Mesenchymal stem cell (in vitro differentiated cells and primary cell): Measurements from ENCODE around the gene MANSC1. TPM values are rescaled to one million over a fixed set of nuclear protein-coding genes. Genes with fewer than 3 reads are reported as not detected.

Source experiments
- DNase-seq: peaks from one replicate; pipeline ENCODE4 v3.0.0-alpha.2; 2013
- H2AFZ ChIP-seq: one replicate; pipeline ENCODE4 v1.6.1; 2013; ENCODE audit warnings: low read depth, mild to moderate bottlenecking, control low read depth, inconsistent platforms, low read length, moderate library complexity
- H2AK5ac ChIP-seq: 2 replicates; pipeline ENCODE4 v1.6.1; 2013; ENCODE audit warnings: low read length, moderate library complexity, mild to moderate bottlenecking, inconsistent platforms; ENCODE audit not compliant: severe bottlenecking
- H2BK120ac ChIP-seq: one replicate; pipeline ENCODE4 v1.6.1; 2013; ENCODE audit warnings: low read depth, mild to moderate bottlenecking, inconsistent platforms, low read length, moderate library complexity
- H2BK12ac ChIP-seq, 2 experiments: one replicate each; pipeline ENCODE4 v1.6.1; 2013; ENCODE audit warnings: inconsistent platforms in 2 of 2, low read length in 2 of 2, mild to moderate bottlenecking in 2 of 2, moderate library complexity in 2 of 2, control low read depth in 1 of 2
- H2BK15ac ChIP-seq: one replicate; pipeline ENCODE4 v1.6.1; 2013; ENCODE audit warnings: mild to moderate bottlenecking, low read depth, inconsistent platforms; ENCODE audit not compliant: poor library complexity, severe bottlenecking
- H2BK5ac ChIP-seq: 2 replicates; pipeline ENCODE4 v1.6.1; 2013; ENCODE audit warnings: low read depth, mild to moderate bottlenecking, low read length, control low read depth, inconsistent platforms; ENCODE audit not compliant: poor library complexity, severe bottlenecking
- H3K14ac ChIP-seq, 2 experiments: one replicate each; pipeline ENCODE4 v1.6.1; 2013; ENCODE audit warnings: inconsistent platforms in 2 of 2, low read length in 2 of 2, control low read depth in 1 of 2, mild to moderate bottlenecking in 1 of 2, moderate library complexity in 1 of 2
- H3K18ac ChIP-seq, 2 experiments: one replicate each; pipeline ENCODE4 v1.6.1; 2013; ENCODE audit warnings: inconsistent platforms in 2 of 2, low read length in 2 of 2, control low read depth in 1 of 2, low read depth in 1 of 2, mild to moderate bottlenecking in 1 of 2
- H3K23ac ChIP-seq, 2 experiments: one replicate each; pipeline ENCODE4 v1.6.1; 2013; ENCODE audit warnings: inconsistent platforms in 2 of 2, low read length in 2 of 2, mild to moderate bottlenecking in 2 of 2, moderate library complexity in 2 of 2, control low read depth in 1 of 2
- H3K27ac ChIP-seq: 2 replicates; pipeline ENCODE4 v1.5.1; 2013; ENCODE audit warnings: mild to moderate bottlenecking, moderate library complexity, low read length, control low read depth, inconsistent platforms; ENCODE audit not compliant: poor library complexity, severe bottlenecking
- H3K27me3 ChIP-seq, 2 experiments: 2 replicates each; pipeline versions ENCODE4 v1.6.1 to v1.7.0; 2013; ENCODE audit warnings: low read length in 2 of 2, mild to moderate bottlenecking in 2 of 2, moderate library complexity in 2 of 2, control low read depth in 1 of 2, inconsistent platforms in 1 of 2; ENCODE audit not compliant: control insufficient read depth in 1 of 2, insufficient read depth in 1 of 2
- H3K36me3 ChIP-seq, 2 experiments: 2 replicates each; pipeline versions ENCODE4 v1.6.1 to v1.7.0; 2013; ENCODE audit warnings: low read length in 2 of 2, control low read depth in 1 of 2, inconsistent platforms in 1 of 2, low read depth in 1 of 2, mild to moderate bottlenecking in 1 of 2; ENCODE audit not compliant: insufficient read depth in 2 of 2, control insufficient read depth in 1 of 2
- H3K4ac ChIP-seq, 2 experiments: one replicate each; pipeline ENCODE4 v1.6.1; 2013; ENCODE audit warnings: inconsistent platforms in 2 of 2, low read length in 2 of 2, mild to moderate bottlenecking in 2 of 2, moderate library complexity in 2 of 2, control low read depth in 1 of 2, low read depth in 1 of 2
- H3K4me1 ChIP-seq: 2 replicates; pipeline ENCODE4 v1.6.1; 2013; ENCODE audit warnings: low read depth, low read length, control low read depth; ENCODE audit not compliant: control insufficient read depth, insufficient read depth
- H3K4me2 ChIP-seq: 2 replicates; pipeline ENCODE4 v1.6.1; 2013; ENCODE audit warnings: low read length, mild to moderate bottlenecking, inconsistent platforms; ENCODE audit not compliant: poor library complexity, severe bottlenecking
- H3K4me3 ChIP-seq, 2 experiments: 2 replicates each; pipeline versions ENCODE4 v1.5.1 to v1.7.0; 2013; ENCODE audit warnings: low read length in 2 of 2, mild to moderate bottlenecking in 2 of 2, control low read depth in 1 of 2, low read depth in 1 of 2; ENCODE audit not compliant: insufficient read depth in 1 of 2
- H3K79me1 ChIP-seq: replicated peaks from 2 replicates; pipeline ENCODE4 v1.6.1; 2013; ENCODE audit warnings: mild to moderate bottlenecking, control low read depth, low read length, inconsistent platforms; ENCODE audit not compliant: poor library complexity, severe bottlenecking
- H3K9ac ChIP-seq: 2 replicates; pipeline ENCODE4 v1.7.0; 2013; ENCODE audit warnings: mild to moderate bottlenecking, low read length, moderate library complexity
- H3K9me3 ChIP-seq: 2 replicates; pipeline ENCODE4 v1.7.0; 2013; ENCODE audit warnings: mild to moderate bottlenecking, low read length; ENCODE audit not compliant: control insufficient read depth
- H4K8ac ChIP-seq: one replicate; pipeline ENCODE4 v1.6.1; 2013; ENCODE audit warnings: inconsistent platforms, mild to moderate bottlenecking, low read length, moderate library complexity
- H4K91ac ChIP-seq: one replicate; pipeline ENCODE4 v1.6.1; 2013; ENCODE audit warnings: mild to moderate bottlenecking, low read length, inconsistent platforms
- WGBS: methylation state at CpG from one replicate; pipeline ENCODE4 v1.1.7; 2013; ENCODE audit warnings: mixed read lengths; 5-methylcytosine and 5-hydroxymethylcytosine counted together
- small RNA-seq: library from polyadenylated mRNA; stranded (forward); fragments of <200 nt; extraction: miRNeasy Mini kit (QIAGEN cat#:217004); gene quantifications from one replicate; pipeline ENCODE3, GENCODE V24; 2013; ENCODE audit warnings: low read depth

The MANSC1 gene

DNA sequence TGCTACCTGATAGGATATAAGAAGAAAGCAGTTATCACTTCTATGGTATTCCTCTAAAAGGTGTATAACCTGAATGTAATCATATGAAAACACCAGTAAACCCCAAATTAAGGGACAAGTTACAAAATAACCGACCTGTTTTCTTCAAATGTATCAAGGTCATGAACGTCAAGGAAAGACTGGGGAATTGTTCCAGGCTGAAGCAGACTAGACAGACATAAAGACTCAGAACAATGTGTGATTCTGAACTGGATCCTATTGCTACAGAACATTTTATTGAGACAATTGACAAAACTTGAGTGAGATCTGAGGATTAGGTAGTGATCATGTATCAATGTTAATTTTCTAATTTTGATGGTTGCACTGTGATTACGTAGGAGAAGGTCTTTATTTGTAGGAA is 67.8 kb downstream of the MANSC1 start:
- Histone ChIP-seq H2AFZ (no peak overlapping the region), H4K91ac (no peak overlapping the region), H2BK15ac (no peak overlapping the region), H2BK120ac (no peak overlapping the region), H2AK5ac (no peak overlapping the region), H3K9ac (no peak overlapping the region), H3K4me1 (peaks cover 2% of the 10 kb centered on the region), H3K9me3 (no peaks in the 10 kb centered on the region), H3K4ac (no peak overlapping the region), H3K4me2 (no peak overlapping the region), H3K14ac (no peak overlapping the region), H3K23ac (no peak overlapping the region), H2BK12ac (no peak overlapping the region), H3K27me3 (peaks cover 0 to 2% of the 10 kb centered on the region in 2 experiments), H3K4me3 (no peak overlapping the region), H3K79me1 (no peaks in the 10 kb centered on the region), H4K8ac (no peak overlapping the region), H3K27ac (no peak overlapping the region), H3K18ac (no peak overlapping the region), H2BK5ac (no peak overlapping the region), H3K36me3 (no peaks in the 10 kb centered on the region)
- WGBS = 94% methylated on average over 3 of the region's 3 CpGs
- DNase-seq = no peak

DNA sequence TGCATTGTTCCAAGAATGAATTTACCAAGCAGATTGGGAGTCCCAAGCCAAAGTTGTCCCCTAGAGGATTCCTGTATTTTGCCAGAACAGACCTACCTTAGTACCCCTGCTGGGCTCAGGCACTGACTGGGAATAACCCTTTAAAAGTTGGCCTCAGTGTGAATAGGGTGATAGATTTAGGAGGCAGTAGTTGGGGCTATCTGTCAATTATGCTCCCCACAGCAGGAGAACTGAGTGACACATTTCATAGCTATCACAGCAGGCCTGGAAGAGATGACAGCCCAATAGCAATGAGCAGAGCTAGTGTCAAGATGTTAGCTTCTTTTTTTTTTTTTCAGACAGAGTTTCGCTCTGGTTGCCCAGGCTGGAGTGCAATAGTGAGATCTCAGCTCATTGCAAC is 68.9 kb downstream of the MANSC1 start:
- Histone ChIP-seq H3K9ac (no peak overlapping the region), H2BK5ac (no peak overlapping the region), H3K4me3 (no peak overlapping the region), H2AFZ (no peak overlapping the region), H3K4ac (no peak overlapping the region), H2BK12ac (no peak overlapping the region), H3K18ac (no peak overlapping the region), H3K36me3 (no peaks in the 10 kb centered on the region), H2AK5ac (no peak overlapping the region), H3K14ac (no peak overlapping the region), H3K27me3 (no peaks in the 10 kb centered on the region), H2BK120ac (no peak overlapping the region), H3K79me1 (no peaks in the 10 kb centered on the region), H3K9me3 (no peaks in the 10 kb centered on the region), H4K8ac (no peak overlapping the region), H3K4me2 (no peak overlapping the region), H4K91ac (no peak overlapping the region), H2BK15ac (no peak overlapping the region), H3K27ac (no peak overlapping the region), H3K23ac (no peak overlapping the region), H3K4me1 (peaks cover 2% of the 10 kb centered on the region)
- no peak for DNase-seq
- 80% methylated on average over 1 of the region's 1 CpG for WGBS

GRCh38 chr12:12278899-12279298 is 71.1 kb downstream of the MANSC1 start:
- H3K9me3 ChIP-seq = no peaks in the 10 kb centered on the region
- H2BK120ac ChIP-seq = no peak overlapping the region
- no peak overlapping the region for H2BK12ac ChIP-seq
- H2AFZ ChIP-seq = no peak overlapping the region
- H3K79me1 ChIP-seq = no peaks in the 10 kb centered on the region
- H3K14ac ChIP-seq = no peak overlapping the region
- no peak overlapping the region for H4K8ac ChIP-seq
- H2BK15ac ChIP-seq = no peak overlapping the region
- no peak for DNase-seq
- 70% methylated on average over 4 of the region's 4 CpGs for WGBS
- no peak overlapping the region for H3K27ac ChIP-seq
- no peak overlapping the region for H2BK5ac ChIP-seq
- no peaks in the 10 kb centered on the region for H3K27me3 ChIP-seq
- H3K4ac ChIP-seq = no peak overlapping the region
- H3K18ac ChIP-seq = no peak overlapping the region
- no peak overlapping the region for H2AK5ac ChIP-seq
- no peak overlapping the region for H3K23ac ChIP-seq
- H3K4me2 ChIP-seq = no peak overlapping the region
- no peak overlapping the region for H4K91ac ChIP-seq
- peaks cover 2% of the 10 kb centered on the region for H3K4me1 ChIP-seq
- H3K36me3 ChIP-seq = no peaks in the 10 kb centered on the region
- H3K4me3 ChIP-seq = no peak overlapping the region
- no peak overlapping the region for H3K9ac ChIP-seq

Small RNA genes lying within 50 kb of the gene (small RNA-seq; reads per million reads assigned to genes)
- not detected for gene RNU6-318P
